Activated CD8-positive, alpha-beta memory T cell treated with anti-CD3 and anti-CD28 coated beads, Interleukin-2, amount 50 U/mL, for 1 hour (primary cell): ENCODE results near the gene TREML2.
A peak's percentile ranks its signal among the peaks of the same experiment; 100 is the strongest.
"Not testable (repeated sequence)": the region's sequence is repeated elsewhere in the genome, so short reads cannot be mapped to it uniquely, and the experiment has no call there.

ENCODE experiments used
- DNase-seq: peaks from one replicate; pipeline ENCODE4 v3.0.0-alpha.2; 2020; ENCODE audit errors: extremely low read depth

Gene TREML2

DNA sequence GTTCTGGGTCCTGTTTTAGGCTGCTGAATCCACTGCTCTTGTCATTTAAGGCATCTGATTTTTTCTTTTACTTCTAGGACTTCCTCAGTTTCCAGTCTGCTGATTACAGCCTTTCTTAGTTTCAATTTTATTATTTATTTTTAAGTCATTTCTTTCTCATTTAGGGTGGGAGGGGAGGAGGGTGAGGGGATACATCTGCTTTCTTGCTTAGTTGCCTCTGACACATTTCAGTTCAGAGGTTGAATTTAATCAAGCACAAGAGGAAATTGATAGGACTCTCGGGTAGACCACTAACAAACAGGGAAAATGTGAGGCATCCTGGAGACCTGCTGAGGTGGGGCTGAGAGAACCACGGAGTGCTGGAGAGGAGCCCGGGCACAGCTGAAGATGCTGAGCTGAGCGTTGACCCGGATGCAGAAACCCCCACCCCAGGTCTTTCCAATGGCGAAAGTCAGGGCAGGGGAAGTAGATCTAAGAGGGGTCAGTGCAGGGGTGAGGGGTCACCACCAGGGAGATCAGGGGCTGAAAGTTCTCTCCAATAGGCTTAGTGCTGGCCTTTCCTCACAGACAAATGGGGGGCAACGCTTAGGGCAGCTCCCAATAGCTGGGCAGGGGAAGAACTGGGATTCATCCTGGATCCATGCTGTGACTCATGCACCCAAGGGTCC is 7.6 kb upstream of the TREML2 start:
- DNase-seq, result no peak

DNA sequence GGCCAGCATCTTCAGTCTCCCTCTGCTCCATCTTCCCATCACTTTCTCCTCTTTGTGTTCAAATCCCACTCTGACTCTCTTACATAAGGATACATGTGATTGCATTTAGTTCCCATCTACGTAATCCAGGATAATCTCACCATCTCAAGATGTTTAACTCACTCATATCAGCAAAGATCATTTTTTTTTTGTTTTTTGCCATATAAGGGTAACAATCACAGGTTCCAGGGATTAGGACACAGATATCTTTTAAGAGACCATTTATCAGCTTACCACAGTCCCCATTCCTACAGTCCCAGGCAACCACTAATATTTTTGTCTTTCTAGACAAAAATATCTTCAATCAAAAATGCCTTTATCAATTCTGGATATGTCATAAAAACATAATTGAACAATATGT is 3.2 kb upstream of the TREML2 start:
- no peak for DNase-seq

DNA sequence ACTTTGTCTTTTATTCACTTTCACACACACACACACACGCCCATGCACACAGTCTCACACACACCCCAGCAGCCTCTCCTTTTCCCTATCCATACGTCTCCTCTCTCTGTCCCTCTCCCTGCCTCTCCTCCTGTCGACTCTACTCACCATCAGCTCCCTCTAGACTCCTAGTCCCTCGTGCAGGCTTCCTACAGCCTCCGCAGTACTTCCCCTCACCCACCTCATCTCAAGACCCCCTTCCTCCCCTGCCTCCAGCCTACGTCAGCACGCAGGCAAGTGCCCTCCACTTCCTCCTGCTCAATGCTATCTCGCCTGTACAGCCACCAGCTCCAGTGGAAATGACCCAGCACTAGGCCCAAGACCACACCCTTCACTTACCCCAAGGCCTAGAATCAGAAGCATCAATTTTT is 820 bp upstream of the TREML2 start:
- no peak for DNase-seq

DNA sequence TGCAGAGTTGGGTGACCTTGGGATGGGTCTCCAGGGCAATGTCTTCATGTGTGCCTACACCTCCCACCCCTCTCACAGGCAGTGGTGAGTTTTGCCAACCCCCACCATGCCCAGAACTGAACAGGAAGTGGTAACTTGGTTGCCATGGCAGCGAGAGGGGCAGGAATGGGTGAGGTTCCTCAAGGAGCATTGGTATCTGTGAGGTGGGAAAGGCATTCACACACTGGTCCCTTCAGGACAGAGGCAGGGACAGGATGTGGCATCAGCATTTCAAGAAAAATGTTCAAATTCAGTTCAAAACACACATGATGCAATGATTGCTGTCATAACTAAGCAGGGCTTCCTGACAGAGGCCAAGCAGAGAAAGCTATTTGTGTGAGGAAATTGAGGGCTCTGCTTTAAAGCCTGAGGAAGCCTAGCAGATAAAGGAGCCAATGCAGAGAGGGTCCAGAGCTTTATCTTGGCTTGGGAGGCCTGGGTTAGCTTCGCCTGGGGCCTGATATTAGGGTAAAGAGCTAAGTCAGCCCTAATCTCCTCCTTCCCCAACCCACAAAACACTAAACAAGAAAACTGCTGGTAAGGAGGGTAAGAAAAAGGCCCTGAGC is 551 bp downstream of the TREML2 start:
- DNase-seq, result peak; percentile 22

DNA sequence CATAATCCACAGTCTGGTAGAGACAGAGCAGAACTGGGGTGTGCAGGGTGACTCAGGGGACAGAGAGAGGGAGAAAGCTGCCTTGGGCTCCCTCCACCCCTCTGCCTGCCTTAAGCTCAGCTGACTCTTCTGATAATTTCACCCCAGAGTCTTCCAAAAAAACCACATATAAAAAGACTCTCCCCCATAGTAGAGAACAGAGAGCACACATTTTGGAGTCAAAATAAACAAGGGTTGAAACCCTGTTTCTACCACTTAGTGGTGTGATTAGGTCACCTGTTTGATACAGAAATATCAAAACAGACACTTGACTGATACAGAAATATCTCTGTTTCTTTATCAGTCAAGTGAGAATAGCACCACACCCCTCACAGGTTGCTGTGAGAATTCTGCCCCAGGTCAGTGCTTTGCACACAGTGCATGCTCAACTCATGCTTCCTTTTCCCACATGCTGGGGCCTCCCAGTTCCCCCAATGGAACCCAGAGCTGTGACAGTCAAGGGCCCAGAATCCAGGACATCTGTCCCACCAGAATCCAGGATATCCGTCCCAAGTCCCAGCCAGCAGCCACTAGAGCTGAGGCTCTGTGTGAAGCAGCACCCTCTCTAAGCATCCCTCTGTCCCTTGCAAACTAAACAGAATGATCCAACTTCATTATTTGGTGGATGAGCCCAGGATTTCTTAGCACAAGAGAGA is 1.2 kb downstream of the TREML2 start:
- DNase-seq, result no peak

DNA sequence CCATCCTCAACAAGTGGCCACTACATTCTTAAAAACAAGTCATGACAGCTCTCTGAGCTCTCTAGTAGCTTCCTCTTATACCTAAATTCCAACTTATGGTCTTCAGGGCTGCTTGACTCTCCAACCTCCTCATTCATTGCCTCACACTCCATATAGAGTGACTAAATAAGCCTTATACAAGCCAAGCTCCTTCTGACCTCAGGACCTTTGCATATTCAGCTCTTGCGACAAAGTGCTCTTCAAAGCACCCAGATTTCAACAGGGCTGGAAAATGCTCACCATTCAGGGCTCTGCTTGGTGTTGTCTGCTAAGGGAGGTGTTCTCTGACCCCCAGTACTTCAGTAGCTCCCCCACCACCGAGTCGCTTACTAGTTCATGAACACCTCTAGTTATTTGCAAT is 3.7 kb downstream of the TREML2 start:
- DNase-seq, result no peak

DNA sequence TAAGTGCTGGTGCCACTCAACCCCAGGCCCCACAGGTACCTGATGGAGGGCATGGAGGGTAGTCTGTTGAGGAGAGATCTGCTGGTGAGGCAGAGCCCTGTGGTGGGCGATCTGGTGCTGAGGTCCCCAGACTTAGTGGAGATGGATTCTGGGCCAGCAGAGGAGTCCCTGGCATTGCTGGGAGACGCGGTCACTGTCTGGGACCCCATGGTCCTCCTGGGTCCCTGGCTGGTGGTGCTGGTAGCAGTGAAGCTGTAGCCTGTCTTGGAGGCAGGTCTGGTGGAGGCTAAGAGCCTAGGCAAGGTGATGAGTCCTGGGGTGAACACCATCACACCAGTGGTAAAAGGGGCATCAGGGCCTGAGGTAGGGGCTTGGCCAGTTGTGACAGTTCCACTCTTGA is 6.6 kb downstream of the TREML2 start:
- DNase-seq, result no peak

DNA sequence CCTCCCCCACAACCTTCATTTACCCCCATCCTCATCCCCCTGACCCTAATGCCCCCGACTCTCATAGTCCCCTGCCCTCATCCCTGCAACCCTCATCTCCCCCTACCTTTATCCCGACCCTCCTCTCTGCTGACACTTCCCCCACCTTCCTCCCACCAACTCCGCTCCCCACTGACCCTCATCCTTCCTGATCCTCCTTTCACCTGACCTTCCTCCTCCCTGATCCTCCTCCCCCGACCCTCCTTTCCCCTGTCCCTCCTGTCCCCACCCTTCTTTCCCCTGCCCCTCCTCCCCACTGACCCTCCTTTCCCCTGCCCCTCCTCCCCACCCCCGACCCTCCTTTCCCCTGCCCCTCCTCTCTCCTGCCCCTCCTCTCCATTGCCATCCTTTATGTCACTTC is 7.1 kb downstream of the TREML2 start:
- no peak for DNase-seq

DNA sequence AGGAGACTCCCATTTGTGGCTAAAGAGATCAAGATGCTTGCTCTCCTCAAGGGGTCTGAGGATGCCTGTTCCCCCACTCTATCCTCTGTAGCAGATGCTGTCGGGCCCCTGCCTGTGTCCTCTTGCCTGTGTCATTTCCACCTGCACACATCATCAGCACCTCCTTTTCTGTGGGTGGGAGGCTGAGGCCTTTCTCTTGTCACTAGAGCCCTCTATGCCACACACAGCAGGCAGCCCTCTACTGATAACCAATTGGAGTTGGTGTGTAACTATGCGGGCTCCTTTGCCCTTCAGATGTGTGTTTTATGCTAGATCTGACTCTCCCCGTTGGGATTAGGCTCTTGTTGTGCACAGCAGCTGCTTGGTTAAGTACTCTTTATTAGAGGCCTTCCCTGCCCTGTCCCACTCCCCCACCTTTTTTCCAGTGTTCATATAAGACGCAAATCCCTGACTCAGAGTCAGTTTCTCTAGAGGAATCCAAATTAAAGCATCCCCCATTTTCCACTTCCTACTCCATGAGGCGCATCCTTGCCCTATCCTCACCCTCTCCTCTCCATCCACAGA is 7.7 kb downstream of the TREML2 start:
- no peak for DNase-seq

DNA sequence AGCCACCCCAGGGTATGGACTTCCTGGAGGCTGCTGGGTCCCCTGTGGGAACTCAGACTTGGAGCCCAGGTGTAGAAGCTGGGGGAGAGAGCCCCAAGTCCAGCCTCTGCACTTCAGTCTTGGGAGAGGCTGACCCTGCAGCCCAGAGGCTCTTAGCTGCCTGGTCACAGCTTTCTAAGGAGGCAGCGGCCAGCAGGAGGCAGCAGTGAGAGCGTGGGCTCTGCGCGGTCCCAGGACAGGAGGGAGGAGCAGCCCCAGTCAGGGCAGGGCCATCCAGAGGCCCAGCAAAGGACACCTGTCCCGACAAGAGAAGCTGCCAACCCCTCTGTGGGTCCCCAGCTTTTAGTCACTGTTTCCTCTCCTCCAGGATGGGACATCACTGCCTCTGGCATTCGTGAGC is 9.4 kb downstream of the TREML2 start:
- DNase-seq, result no peak

DNA sequence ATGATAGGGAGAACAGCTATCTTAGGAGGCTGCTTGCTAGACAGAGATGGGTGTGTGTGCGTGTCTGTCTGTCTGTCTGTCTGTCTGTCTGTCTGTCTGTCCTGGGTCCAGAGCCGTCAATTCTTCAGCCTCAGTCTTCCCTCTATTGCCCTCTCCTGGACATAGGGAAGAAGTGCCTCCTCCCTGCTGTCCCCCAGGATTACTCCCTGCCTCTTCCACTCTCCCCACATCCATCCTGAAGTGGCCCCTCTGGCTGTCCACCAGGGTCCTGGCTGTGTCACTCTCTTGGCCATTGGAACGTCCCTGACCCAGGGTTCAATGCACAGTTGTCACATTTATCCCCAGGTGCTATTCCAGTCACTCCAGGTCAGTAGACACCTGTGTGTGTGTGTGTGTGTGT is 10.2 kb downstream of the TREML2 start:
- DNase-seq, result no peak

DNA sequence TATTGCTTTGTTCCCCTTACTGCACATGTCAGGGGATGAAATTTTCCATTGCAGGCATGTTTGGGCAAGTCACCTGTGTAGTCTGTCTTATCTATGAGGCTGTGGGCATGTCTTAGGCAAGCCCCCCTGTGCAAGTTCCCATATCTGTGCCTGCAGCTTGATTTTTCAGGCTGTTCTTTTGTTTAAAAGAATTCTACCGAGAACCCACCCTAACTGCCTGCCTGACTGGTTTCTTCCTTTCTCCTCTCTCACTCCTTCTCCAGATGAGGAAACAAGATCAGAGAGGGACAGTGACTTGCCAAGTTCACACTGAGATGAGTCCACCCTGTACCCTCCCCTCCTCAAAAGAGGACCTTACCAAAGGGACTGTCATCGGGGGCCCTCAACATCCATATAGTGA is 11.0 kb downstream of the TREML2 start:
- DNase-seq, result no peak

DNA sequence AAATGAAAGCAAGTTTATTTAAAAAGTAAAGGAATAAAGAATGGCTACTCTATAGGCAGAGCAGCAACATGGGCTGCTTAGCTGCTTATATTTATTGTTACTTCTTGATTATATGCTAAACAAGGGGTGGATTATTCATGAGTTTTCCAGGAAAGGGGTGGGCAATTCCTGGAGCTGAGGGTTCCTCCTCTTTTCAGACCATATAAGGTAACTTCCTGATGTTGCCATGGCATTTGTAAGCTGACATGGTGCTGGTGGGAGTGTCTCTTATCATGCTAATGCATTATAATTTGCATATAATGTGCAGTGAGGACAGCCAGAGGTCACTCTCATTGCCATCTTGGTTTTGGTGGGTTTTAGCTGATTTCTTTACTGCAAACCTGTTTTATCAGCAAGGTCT is 11.9 kb downstream of the TREML2 start:
- not testable (repeated sequence) for DNase-seq

DNA sequence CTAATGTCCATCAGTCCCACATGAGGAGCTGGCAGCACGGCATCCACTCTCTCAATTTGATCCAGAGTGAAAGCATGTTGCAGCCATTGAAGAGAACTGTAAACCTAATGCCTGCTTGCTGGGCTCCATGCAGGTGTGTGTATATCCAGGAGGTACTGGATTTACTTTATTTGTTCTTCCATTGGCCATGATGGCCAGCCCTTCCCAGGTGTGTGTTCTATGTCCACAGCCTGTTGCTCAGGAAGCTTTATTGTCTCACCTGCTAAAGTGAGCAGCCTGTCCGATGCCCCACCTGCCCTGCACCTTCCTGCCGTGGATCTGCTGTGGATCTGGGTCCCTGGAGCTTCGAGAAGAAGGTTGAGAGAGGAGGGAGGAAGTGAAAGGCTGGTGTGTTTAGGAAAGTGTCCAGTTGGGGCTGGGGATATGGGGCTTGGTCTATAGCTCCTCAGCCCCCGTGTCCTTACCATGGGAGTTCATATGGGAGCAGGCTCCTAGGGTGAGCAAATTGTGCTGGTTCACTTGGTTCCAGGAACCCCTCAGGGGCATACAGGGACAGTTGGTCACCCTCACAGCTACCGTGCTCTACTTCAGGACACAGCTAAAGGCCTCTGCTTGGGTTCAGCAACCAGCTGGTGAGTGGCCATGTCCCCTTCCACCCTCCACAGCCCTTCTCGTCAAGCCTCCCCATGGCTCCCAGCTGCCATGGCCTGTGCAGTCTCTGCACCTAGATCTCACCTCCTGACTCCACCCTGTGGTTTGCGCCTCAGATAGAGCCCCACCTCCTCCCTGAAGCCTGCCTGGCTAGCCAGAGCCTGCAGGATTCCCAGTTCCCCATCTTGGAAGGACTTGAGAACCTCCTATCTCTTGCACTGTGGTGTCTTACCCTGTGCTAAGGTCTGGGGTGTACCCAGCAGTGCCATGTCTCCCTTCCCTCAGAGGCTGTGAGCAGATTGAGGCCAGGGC is 12.7 kb downstream of the TREML2 start:
- DNase-seq, result no peak

DNA sequence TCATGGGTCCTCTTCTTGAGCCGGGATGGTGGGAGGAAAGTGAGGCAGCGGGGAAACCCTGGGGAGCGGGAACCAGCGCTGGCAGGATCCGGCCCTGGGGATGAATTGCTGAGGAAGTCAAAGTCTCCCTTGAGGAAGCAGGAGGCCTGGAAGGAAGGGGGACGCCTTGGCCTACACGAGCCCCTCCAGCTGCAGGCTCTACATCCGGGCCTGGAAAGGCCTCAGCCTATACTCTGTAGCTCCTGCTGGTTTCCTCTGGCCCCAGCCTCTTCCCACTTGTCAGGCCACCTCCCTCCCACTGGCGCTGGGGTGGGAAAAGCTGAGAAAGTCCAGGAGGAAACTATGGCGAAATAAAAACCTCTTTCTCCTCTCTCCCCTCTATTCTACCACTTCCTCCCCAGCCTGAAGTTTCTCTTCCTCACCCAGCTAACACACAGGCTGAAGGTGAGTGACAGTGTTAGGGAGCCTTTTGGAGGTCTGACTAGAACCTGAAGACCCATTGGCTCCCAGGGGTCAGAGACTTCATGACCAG is 14.9 kb downstream of the TREML2 start:
- DNase-seq, result no peak

DNA sequence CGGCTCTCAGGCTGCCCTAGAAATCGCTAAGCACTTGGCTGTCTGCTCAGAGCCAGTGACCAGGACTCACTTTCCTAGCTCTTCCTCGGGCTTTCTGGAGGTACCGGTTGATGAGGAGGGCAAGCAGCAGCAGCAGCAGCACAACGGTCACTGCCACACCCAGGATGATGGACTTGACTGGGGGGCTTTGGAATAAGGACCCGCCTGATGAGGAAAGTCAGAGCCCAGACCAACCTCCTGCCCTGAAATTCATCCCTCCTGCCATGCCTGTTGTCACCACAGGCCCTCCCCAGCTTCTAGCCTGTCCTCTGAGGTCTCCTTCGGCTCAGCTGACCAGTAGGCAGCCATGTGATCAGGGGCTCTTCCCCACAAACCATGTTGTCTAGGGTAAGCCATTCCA is 16.2 kb downstream of the TREML2 start:
- no peak for DNase-seq

DNA sequence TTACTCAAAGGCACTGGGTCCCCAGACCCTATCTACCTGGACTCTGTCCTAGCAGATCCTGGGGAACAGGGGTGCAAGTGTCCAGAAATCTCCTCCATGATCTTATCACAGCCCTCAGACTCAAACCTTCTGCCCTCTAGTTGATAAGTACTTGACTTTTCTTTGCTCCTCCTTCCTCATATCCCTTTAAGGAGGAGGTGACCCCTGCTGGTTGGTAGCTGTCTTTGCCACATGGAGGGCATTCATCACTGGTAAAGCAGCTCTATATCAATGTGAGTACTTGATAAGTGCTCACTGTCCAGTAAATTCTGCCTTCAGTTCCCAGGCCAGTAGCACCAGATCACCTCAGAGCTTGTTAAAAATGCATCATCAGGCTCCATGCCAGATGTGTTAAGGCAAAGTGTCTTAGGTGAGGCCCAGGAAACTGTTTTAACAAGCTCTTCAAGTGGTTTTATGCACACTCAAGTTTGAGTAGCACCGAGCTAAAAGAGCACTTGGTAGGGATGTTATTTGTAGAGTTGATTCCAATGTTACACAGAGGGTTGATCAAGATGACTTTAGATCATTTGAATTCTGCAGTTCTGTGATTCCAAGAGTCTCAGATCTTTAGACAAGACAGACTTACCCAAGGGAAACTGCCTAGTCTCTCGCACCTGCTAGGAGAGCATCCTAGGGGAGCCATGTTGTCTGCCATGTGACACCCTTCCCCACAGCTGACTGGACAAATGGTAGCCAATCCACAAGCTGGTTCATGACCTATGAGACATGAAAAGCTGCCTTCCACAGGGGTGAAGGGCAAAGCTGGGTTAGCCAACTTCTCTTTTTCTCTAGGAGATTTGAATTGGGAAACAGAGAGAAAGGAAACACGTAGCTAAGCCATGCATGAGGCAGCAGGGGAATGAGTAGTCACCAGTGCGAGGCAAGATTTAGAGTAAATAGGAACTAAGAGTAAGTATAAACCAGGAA is 18.6 kb downstream of the TREML2 start:
- peak; percentile 14 for DNase-seq

DNA sequence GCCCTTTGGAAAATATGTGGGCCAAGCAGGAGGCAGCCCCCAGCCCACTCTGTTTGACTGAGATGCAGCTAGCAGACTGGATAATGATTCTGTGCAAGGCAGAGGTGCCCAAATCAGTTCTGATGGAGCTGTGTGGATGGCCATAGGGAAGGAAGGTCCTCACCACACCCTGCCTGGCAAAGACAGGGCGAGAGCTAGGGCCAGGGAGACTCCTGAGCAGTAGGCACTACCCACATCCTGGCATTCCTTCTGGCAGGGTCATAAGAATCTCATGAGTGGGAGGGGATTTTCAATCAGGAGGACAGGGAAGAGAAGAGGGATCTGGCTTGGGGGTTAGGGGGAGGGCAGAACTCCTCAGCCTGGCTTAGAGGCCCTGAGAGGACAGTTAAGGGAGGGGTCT is 19.4 kb downstream of the TREML2 start:
- DNase-seq, result no peak

DNA sequence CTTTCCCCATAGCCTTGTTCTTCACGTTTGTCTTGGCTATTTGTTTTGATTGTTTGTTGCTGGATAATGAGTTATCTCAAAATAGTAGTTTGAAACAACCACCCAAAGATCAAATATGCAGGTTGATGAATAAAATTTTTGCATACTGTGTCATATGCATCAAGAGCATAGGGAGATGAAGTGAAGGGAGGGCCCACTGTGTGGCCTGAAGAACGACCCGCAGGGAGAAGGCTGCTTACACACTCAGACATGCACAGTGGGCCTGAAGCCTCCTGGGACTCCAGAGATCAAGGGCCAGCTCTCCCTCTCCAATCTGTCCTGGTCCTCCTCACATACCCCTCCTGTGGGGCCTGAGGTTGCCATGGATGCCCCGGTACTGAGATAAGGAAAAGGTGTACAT is 21.8 kb downstream of the TREML2 start:
- no peak for DNase-seq

DNA sequence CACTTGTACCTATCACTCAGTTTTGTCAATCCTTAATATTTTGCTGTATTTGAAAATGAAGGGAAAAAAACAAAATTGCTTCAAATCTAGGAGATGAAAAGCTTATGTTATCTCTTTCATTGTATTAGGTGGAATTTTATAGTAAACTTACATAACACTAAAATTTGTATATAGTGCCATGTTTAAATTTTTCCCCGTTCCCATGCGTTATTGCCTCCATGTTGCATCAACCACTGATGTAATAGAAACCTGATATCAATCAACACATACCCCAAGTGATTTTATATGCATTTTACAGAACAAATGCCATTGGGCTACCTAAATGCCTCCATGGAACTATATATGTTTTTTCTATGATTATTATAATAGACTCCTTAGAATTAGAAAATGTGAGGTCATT is 23.3 kb downstream of the TREML2 start:
- DNase-seq, result no peak
